ENCODE measurements around the gene C2orf49. TPM values are rescaled to one million over a fixed set of nuclear protein-coding genes. Genes with fewer than 3 reads are reported as not detected.

Gene C2orf49
- total and polyA plus RNA-seq, 9 of the 15 experiments (the other 6 are each of a cell fraction or from before 2014, with no cell fraction given): 17.9 to 38.2 (median 25.6) TPM

GRCh38 chr2:105369777-105370690 lies 32.7 kb downstream of the C2orf49 start (continued):
- TF ChIP-seq ZNF384 (IDR thresholded peaks at IDR 0.05; ENCODE audit: low read depth, low read length): peak; percentile 63; the same call in 1 of the 2 replicates
- peak; percentile 63; the same call in 1 of the 2 replicates for TF ChIP-seq TFAP4 (CRISPR knock-in tag; IDR thresholded peaks at IDR 0.05; ENCODE audit: borderline replicate concordance)
- TF ChIP-seq RAD21 (CRISPR knock-in tag; conservative IDR thresholded peaks at IDR 0.05 in 1 of 2, IDR thresholded peaks at IDR 0.05 in 1 of 2): peak; percentile 97
- TF ChIP-seq GATAD2A (IDR thresholded peaks at IDR 0.05): no peak
- TF ChIP-seq NFYB (IDR thresholded peaks at IDR 0.05; ENCODE audit: extremely low read depth, insufficient read length): no peak
- no peak for TF ChIP-seq ZFX (CRISPR knock-in tag; IDR thresholded peaks at IDR 0.05)
- TF ChIP-seq L3MBTL2 (IDR thresholded peaks at IDR 0.05): peak; percentile 63; the same call in 1 of the 2 replicates
- TF ChIP-seq JUND (IDR thresholded peaks at IDR 0.05; ENCODE audit: borderline replicate concordance, low read depth, low read length): peak; percentile 61; the same call in 1 of the 2 replicates
- TF ChIP-seq JUND (tag; IDR thresholded peaks at IDR 0.05; ENCODE audit: borderline replicate concordance, low read depth, low read length): peak; percentile 30; the same call in 1 of the 3 replicates
- TF ChIP-seq STAG1 (CRISPR knock-in tag; IDR thresholded peaks at IDR 0.05; ENCODE audit: borderline replicate concordance): peak; percentile 94
- TF ChIP-seq ETS2 (tag; IDR thresholded peaks at IDR 0.05; ENCODE audit: borderline replicate concordance, poor library complexity, severe bottlenecking): no peak
- TF ChIP-seq GTF3C2 (IDR thresholded peaks at IDR 0.05; ENCODE audit: borderline replicate concordance, extremely low read depth, insufficient read length): no peak
- TF ChIP-seq ZNF253 (CRISPR knock-in tag; conservative IDR thresholded peaks at IDR 0.05): no peak
- no peak for TF ChIP-seq ZHX1 (conservative IDR thresholded peaks at IDR 0.05; ENCODE audit: low read length)
- TF ChIP-seq, protein P1, sequence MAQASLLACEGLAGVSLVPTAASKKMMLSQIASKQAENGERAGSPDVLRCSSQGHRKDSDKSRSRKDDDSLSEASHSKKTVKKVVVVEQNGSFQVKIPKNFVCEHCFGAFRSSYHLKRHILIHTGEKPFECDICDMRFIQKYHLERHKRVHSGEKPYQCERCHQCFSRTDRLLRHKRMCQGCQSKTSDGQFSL (CRISPR knock-in tag; IDR thresholded peaks at IDR 0.05): 0 out of 2 replicates have a peak, but pooled peaks have one; percentile 25
- TF ChIP-seq, protein P1 (tag; IDR thresholded peaks at IDR 0.05): no peak
- TF ChIP-seq E2F3 (CRISPR knock-in tag; IDR thresholded peaks at IDR 0.05): no peak
- no peak for TF ChIP-seq ZNF143 (CRISPR knock-in tag; IDR thresholded peaks at IDR 0.05)

Data from K562 (cell line).